Sigmoid colon (tissue), 7 donors: ENCODE results near the gene SLC39A11. TPM values are rescaled to one million over a fixed set of nuclear protein-coding genes. Genes with fewer than 3 reads are reported as not detected.

Source experiments
- DNase-seq: peaks from one replicate; pipeline ENCODE4 v3.0.0-alpha.2; 2019
- H3K27ac ChIP-seq, 4 donors: fragments of 200-600 bp; sonication (generic); one replicate each; pipeline ENCODE4 v1.5.1; 2016 to 2019; ENCODE audit warnings: mild to moderate bottlenecking in 1 of 4
- H3K27me3 ChIP-seq, 3 donors: fragments of 200-600 bp; sonication (generic); one replicate each; pipeline ENCODE4 v1.5.1; 2019; ENCODE audit warnings: mild to moderate bottlenecking in 1 of 3
- H3K36me3 ChIP-seq, 4 donors: fragments of 200-600 bp; sonication (generic); one replicate each; pipeline ENCODE4 v1.5.1; 2016 to 2019
- H3K4me1 ChIP-seq, 4 donors: fragments of 200-600 bp; sonication (generic); one replicate each; pipeline ENCODE4 v1.5.1; 2017 to 2019
- H3K4me3 ChIP-seq, 4 donors: fragments of 200-600 bp; sonication (generic); one replicate each; pipeline ENCODE4 v1.5.1; 2017 to 2019; ENCODE audit warnings: mild to moderate bottlenecking in 2 of 4, moderate library complexity in 1 of 4
- H3K9me3 ChIP-seq, 4 donors: fragments of 200-600 bp in 3 of 4; sonication (generic) in 3 of 4; one replicate each; pipeline versions ENCODE4 v1.5.1 to v1.6.1; 2013 to 2019
- CTCF ChIP-seq, 4 experiments: fragments of 450-650 bp in 3 of 4; fragments of 200-600 bp in 1 of 4; IDR thresholded peaks; one replicate each; pipeline ENCODE4 v1.5.1; 2016 to 2019; ENCODE audit warnings: antibody characterized with exemption in 4 of 4, mild to moderate bottlenecking in 3 of 4, moderate library complexity in 2 of 4
- EP300 ChIP-seq, 4 donors: sonication (generic); formaldehyde crosslinking; IDR thresholded peaks; one replicate each; pipeline ENCODE4 v1.6.1; 2017; ENCODE audit warnings: antibody characterized with exemption in 4 of 4
- POLR2A ChIP-seq, 2 donors: fragments of 450-650 bp; IDR thresholded peaks; one replicate each; pipeline ENCODE4 v1.6.1; 2016; ENCODE audit warnings: antibody characterized with exemption in 2 of 2, mild to moderate bottlenecking in 2 of 2, moderate library complexity in 2 of 2
- POLR2AphosphoS5 ChIP-seq, 4 donors: sonication (generic); formaldehyde crosslinking; IDR thresholded peaks; one replicate each; pipeline ENCODE4 v1.6.1; 2017; ENCODE audit warnings: antibody characterized with exemption in 4 of 4
- WGBS, 2 donors: extraction: QIAGEN DNeasy Blood & Tissue Kit; methylation state at CpG; one replicate each; pipeline ENCODE4 v1.1.7; 2013; 5-methylcytosine and 5-hydroxymethylcytosine counted together
- intact Hi-C: fragments of 100-400 bp; cut with DNase I; formaldehyde crosslinking; loops from one replicate; pipeline ENCODE4 v1.15.1; 2023
- polyA plus RNA-seq, 3 donors: library from polyadenylated mRNA; stranded (reverse); fragments of 200-250 nt; gene quantifications; one replicate each; pipeline ENCODE4 v1.2.3, GENCODE V29; 2013
- total RNA-seq, 4 donors: library from RNA; depleted of rRNA; stranded (reverse); fragments of >200 nt; gene quantifications; one replicate each; pipeline ENCODE4 v1.1.0, GENCODE V29; 2016
- donor health status: healthy with polysubstance abuse.
- donor health status: Bipolar disorder and iron deficiency.
- donor health status: healthy.

SLC39A11 gene
- total and polyA plus RNA-seq, 7 donors, result 7.6 to 16.4 (median 8.4) TPM

- no peak for TF ChIP-seq EP300 (IDR thresholded peaks at IDR 0.05)
- no peak for TF ChIP-seq CTCF (IDR thresholded peaks at IDR 0.05)
- no peak for TF ChIP-seq POLR2AphosphoS5 (IDR thresholded peaks at IDR 0.05)
- TF ChIP-seq POLR2A (IDR thresholded peaks at IDR 0.05), result no peak
- no peak for DNase-seq
- no peaks in the 10 kb centered on the region for H3K4me1 ChIP-seq
- intact Hi-C loops, result no loop called here
- WGBS, 2 donors, result 43 to 79% methylated on average over 22 of the region's 22 CpGs
- H3K4me3 ChIP-seq, result no peak overlapping the region
- H3K27me3 ChIP-seq, result no peaks in the 10 kb centered on the region
- H3K27ac ChIP-seq, result no peak overlapping the region
- no peaks in the 10 kb centered on the region for H3K36me3 ChIP-seq
- peaks cover 0 to 6% (median 0%) of the 10 kb centered on the region in 4 donors for H3K9me3 ChIP-seq
Observed at GRCh38 chr17:72631949-72632684, 460.4 kb downstream of the SLC39A11 start.

- Histone ChIP-seq H3K27me3 (no peaks in the 10 kb centered on the region), H3K36me3 (no peaks in the 10 kb centered on the region), H3K9me3 (peaks cover 0 to 6% (median 0%) of the 10 kb centered on the region in 4 donors), H3K4me3 (no peak overlapping the region), H3K27ac (no peak overlapping the region), H3K4me1 (no peaks in the 10 kb centered on the region)
- no peak for DNase-seq
- WGBS, 2 donors, result 61 to 81% methylated on average over 9 of the region's 9 CpGs
- TF ChIP-seq POLR2AphosphoS5 (IDR thresholded peaks at IDR 0.05), result no peak
- TF ChIP-seq POLR2A (IDR thresholded peaks at IDR 0.05), result no peak
- TF ChIP-seq CTCF (IDR thresholded peaks at IDR 0.05), result no peak
- no peak for TF ChIP-seq EP300 (IDR thresholded peaks at IDR 0.05)
- intact Hi-C loops, result no loop called here
Observed at GRCh38 chr17:72631568-72631948, 460.9 kb downstream of the SLC39A11 start.

- Histone ChIP-seq H3K27ac (no peak overlapping the region), H3K4me3 (no peak overlapping the region), H3K4me1 (no peaks in the 10 kb centered on the region), H3K36me3 (no peaks in the 10 kb centered on the region), H3K9me3 (peaks cover 0 to 6% (median 0%) of the 10 kb centered on the region in 4 donors), H3K27me3 (peaks cover 6 to 24% (median 13%) of the 10 kb centered on the region in 3 donors)
- no peak for DNase-seq
- no peak for TF ChIP-seq EP300 (IDR thresholded peaks at IDR 0.05)
- no peak for TF ChIP-seq POLR2AphosphoS5 (IDR thresholded peaks at IDR 0.05)
- no peak for TF ChIP-seq POLR2A (IDR thresholded peaks at IDR 0.05)
- no peak for TF ChIP-seq CTCF (IDR thresholded peaks at IDR 0.05)
- intact Hi-C loops, result no loop called here
Observed at GRCh38 chr17:72624652-72625051, 467.8 kb downstream of the SLC39A11 start.

DNA sequence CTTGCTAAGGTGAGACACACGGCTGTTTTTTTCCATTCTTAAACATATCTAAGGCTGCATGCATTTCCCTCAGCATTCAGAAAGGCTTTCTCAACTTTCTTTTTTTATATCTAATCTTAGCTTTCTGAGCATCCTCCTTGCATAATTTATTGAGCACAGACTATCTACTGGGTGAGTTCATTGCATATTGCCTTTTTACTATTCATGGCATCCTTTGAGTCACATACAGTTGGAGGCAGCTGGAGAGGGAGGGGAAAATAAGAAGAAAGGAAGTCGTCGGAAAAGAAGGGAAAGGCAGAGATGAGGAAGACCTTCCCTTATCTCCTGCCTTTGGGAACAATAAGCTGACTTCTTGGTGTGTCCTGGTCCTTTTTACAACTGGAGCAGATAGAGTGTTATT lies 468.3 kb downstream of the SLC39A11 start:
- 48 to 59% methylated on average over 3 of the region's 3 CpGs for WGBS, 2 donors
- no peak for DNase-seq
- Histone ChIP-seq H3K4me1 (no peaks in the 10 kb centered on the region), H3K36me3 (no peaks in the 10 kb centered on the region), H3K27ac (no peak overlapping the region), H3K27me3 (peaks cover 6 to 24% (median 13%) of the 10 kb centered on the region in 3 donors), H3K4me3 (no peak overlapping the region), H3K9me3 (peaks cover 0 to 3% (median 0%) of the 10 kb centered on the region in 4 donors)
- TF ChIP-seq POLR2A (IDR thresholded peaks at IDR 0.05) (no peak), EP300 (IDR thresholded peaks at IDR 0.05) (no peak), POLR2AphosphoS5 (IDR thresholded peaks at IDR 0.05) (no peak), CTCF (IDR thresholded peaks at IDR 0.05) (no peak)
- intact Hi-C loops, result no loop called here
